H9 (cell line): ENCODE data around the gene MPP1. TPM values are rescaled to one million over a fixed set of nuclear protein-coding genes. Genes with fewer than 3 reads are reported as not detected.

ENCODE experiments used
- DNase-seq: peaks from one replicate; pipeline ENCODE4 v3.0.0-alpha.2; 2017
- H2AFZ ChIP-seq: one replicate; pipeline ENCODE4 v1.6.1; 2013; ENCODE audit warnings: mild to moderate bottlenecking, low read length, control low read depth, moderate library complexity
- H2AK5ac ChIP-seq: 2 replicates; pipeline ENCODE4 v1.6.1; 2013; ENCODE audit warnings: low read length, control low read depth, mixed read lengths; ENCODE audit not compliant: insufficient read length
- H2BK120ac ChIP-seq: one replicate; pipeline ENCODE4 v1.6.1; 2013; ENCODE audit warnings: low read depth, mild to moderate bottlenecking, low read length, control low read depth, inconsistent platforms; ENCODE audit not compliant: poor library complexity, severe bottlenecking
- H2BK12ac ChIP-seq: 2 replicates; pipeline ENCODE4 v1.6.1; 2013; ENCODE audit warnings: low read length, control low read depth, mixed read lengths, low read depth; ENCODE audit not compliant: insufficient read length
- H2BK15ac ChIP-seq: 2 replicates; pipeline ENCODE4 v1.6.1; 2013; ENCODE audit warnings: low read depth, low read length, control low read depth
- H2BK20ac ChIP-seq: one replicate; pipeline ENCODE4 v1.6.1; 2013; ENCODE audit warnings: low read depth, mild to moderate bottlenecking, low read length, control low read depth, inconsistent platforms; ENCODE audit not compliant: poor library complexity, severe bottlenecking
- H2BK5ac ChIP-seq: 2 replicates; pipeline ENCODE4 v1.6.1; 2013; ENCODE audit warnings: low read length, control low read depth, mixed read lengths; ENCODE audit not compliant: insufficient read length
- H3K14ac ChIP-seq: 2 replicates; pipeline ENCODE4 v1.6.1; 2013; ENCODE audit warnings: low read length, control low read depth; ENCODE audit not compliant: insufficient read depth
- H3K18ac ChIP-seq: 2 replicates; pipeline ENCODE4 v1.6.1; 2013; ENCODE audit warnings: low read depth, mild to moderate bottlenecking, mixed read lengths, low read length, control low read depth; ENCODE audit not compliant: insufficient read length
- H3K23ac ChIP-seq: 2 replicates; pipeline ENCODE4 v1.6.1; 2013; ENCODE audit warnings: low read length, control low read depth, mixed read lengths, low read depth; ENCODE audit not compliant: insufficient read length
- H3K23me2 ChIP-seq: 2 replicates; pipeline ENCODE4 v1.6.1; 2013; ENCODE audit warnings: low read depth, mild to moderate bottlenecking, mixed read lengths, low read length, control low read depth; ENCODE audit not compliant: insufficient read length, poor library complexity, severe bottlenecking
- H3K27ac ChIP-seq: 2 replicates; pipeline ENCODE4 v1.5.1; 2013; ENCODE audit warnings: low read length, control low read depth, mixed read lengths, low read depth; ENCODE audit not compliant: insufficient read length
- H3K27me3 ChIP-seq: 2 replicates; pipeline ENCODE4 v1.6.1; 2013; ENCODE audit warnings: low read length, control low read depth, inconsistent platforms; ENCODE audit not compliant: insufficient read depth
- H3K4ac ChIP-seq: 2 replicates; pipeline ENCODE4 v1.6.1; 2013; ENCODE audit warnings: low read depth, mild to moderate bottlenecking, control low read depth, inconsistent platforms, low read length, moderate library complexity
- H3K4me1 ChIP-seq: 2 replicates; pipeline ENCODE4 v1.6.1; 2013; ENCODE audit warnings: low read length, control low read depth, inconsistent platforms; ENCODE audit not compliant: insufficient read depth
- H3K4me2 ChIP-seq: 2 replicates; pipeline ENCODE4 v1.6.1; 2013; ENCODE audit warnings: low read length, control low read depth, mixed read lengths; ENCODE audit not compliant: insufficient read length, insufficient read depth
- H3K56ac ChIP-seq: 2 replicates; pipeline ENCODE4 v1.6.1; 2013; ENCODE audit warnings: low read depth, mild to moderate bottlenecking, mixed read lengths, low read length, control low read depth; ENCODE audit not compliant: insufficient read length
- H3K79me1 ChIP-seq: 2 replicates; pipeline ENCODE4 v1.6.1; 2013; ENCODE audit warnings: low read depth, mild to moderate bottlenecking, moderate library complexity, low read length, control low read depth, inconsistent platforms; ENCODE audit not compliant: insufficient read depth, poor library complexity, severe bottlenecking
- H3K79me2 ChIP-seq: 2 replicates; pipeline ENCODE4 v1.6.1; 2013; ENCODE audit warnings: low read length, control low read depth, inconsistent platforms; ENCODE audit not compliant: insufficient read depth
- H3K9ac ChIP-seq: 2 replicates; pipeline ENCODE4 v1.6.1; 2013; ENCODE audit warnings: low read length, control low read depth, mixed read lengths; ENCODE audit not compliant: insufficient read length; ENCODE audit errors: extremely low read depth
- H3K9me3 ChIP-seq: one replicate; pipeline ENCODE4 v1.6.1; 2013; ENCODE audit warnings: low read depth, low read length, inconsistent platforms; ENCODE audit not compliant: control insufficient read depth
- H3T11ph ChIP-seq: one replicate; pipeline ENCODE4 v1.6.1; 2013; ENCODE audit warnings: mild to moderate bottlenecking, low read length, control low read depth, inconsistent platforms
- H4K20me1 ChIP-seq: one replicate; pipeline ENCODE4 v1.6.1; 2013; ENCODE audit not compliant: control insufficient read depth, insufficient read length, insufficient read depth
- H4K5ac ChIP-seq: 2 replicates; pipeline ENCODE4 v1.6.1; 2013; ENCODE audit warnings: low read depth, mild to moderate bottlenecking, mixed read lengths, low read length, control low read depth; ENCODE audit not compliant: insufficient read length
- H4K8ac ChIP-seq: replicated peaks from 2 replicates; pipeline ENCODE4 v1.6.1; 2013; ENCODE audit warnings: low read length, control low read depth, mixed read lengths, low read depth; ENCODE audit not compliant: insufficient read length
- H4K91ac ChIP-seq: 2 replicates; pipeline ENCODE4 v1.6.1; 2013; ENCODE audit warnings: low read depth, mild to moderate bottlenecking, moderate library complexity, mixed read lengths, low read length, control low read depth; ENCODE audit not compliant: insufficient read length
- H3K27ac Mint-ChIP-seq, 3 experiments: 2 replicates in 2 of 3; 3 replicates in 1 of 3; pipeline ENCODE4 v1.8.0; 2020 to 2021; ENCODE audit warnings: mixed read lengths in 3 of 3, mild to moderate bottlenecking in 1 of 3, moderate library complexity in 1 of 3
- H3K27me3 Mint-ChIP-seq: 2 replicates; pipeline ENCODE4 v1.8.0; 2021; ENCODE audit warnings: low read depth, mild to moderate bottlenecking, moderate library complexity, mixed read lengths
- H3K36me3 Mint-ChIP-seq, 3 experiments: 2 replicates in 2 of 3; 3 replicates in 1 of 3; pipeline ENCODE4 v1.8.0; 2020 to 2021; ENCODE audit warnings: low read depth in 3 of 3, mixed read lengths in 3 of 3; ENCODE audit not compliant: insufficient read depth in 1 of 3
- H3K4me1 Mint-ChIP-seq, 2 experiments: 2 replicates each; pipeline ENCODE4 v1.8.0; 2020; ENCODE audit warnings: mixed read lengths in 2 of 2
- H3K4me3 Mint-ChIP-seq, 2 experiments: 2 replicates in 1 of 2; 3 replicates in 1 of 2; pipeline ENCODE4 v1.8.0; 2020 to 2021; ENCODE audit warnings: mild to moderate bottlenecking in 2 of 2, mixed read lengths in 2 of 2, moderate library complexity in 1 of 2
- H3K9me3 Mint-ChIP-seq, 2 experiments: 2 replicates in 1 of 2; 3 replicates in 1 of 2; pipeline ENCODE4 v1.8.0; 2020; ENCODE audit warnings: mild to moderate bottlenecking in 2 of 2, mixed read lengths in 2 of 2, moderate library complexity in 1 of 2
- WGBS: extraction: QIAGEN DNeasy Blood & Tissue Kit; methylation state at CpG from one replicate; pipeline ENCODE4 v1.1.7; 2013; ENCODE audit warnings: missing lambda C conversion rate, low lambda C conversion rate, mixed read lengths; ENCODE audit not compliant: insufficient read length; ENCODE audit errors: extremely low coverage; 5-methylcytosine and 5-hydroxymethylcytosine counted together
- total RNA-seq: library from RNA; stranded (reverse); gene quantifications from 2 replicates; pipeline ENCODE4 v1.2.1, GENCODE V29; 2021
- TF ChIP-seq, protein P1 (sequence below): fragments of 200-600 bp; sonication (generic); conservative IDR thresholded peaks from 3 replicates; pipeline ENCODE4 v1.8.0; 2021; ENCODE audit warnings: antibody characterized with exemption, mild to moderate bottlenecking

Gene MPP1
- total RNA-seq, 1 experiment from 2014 or later = 17.9 TPM

DNA sequence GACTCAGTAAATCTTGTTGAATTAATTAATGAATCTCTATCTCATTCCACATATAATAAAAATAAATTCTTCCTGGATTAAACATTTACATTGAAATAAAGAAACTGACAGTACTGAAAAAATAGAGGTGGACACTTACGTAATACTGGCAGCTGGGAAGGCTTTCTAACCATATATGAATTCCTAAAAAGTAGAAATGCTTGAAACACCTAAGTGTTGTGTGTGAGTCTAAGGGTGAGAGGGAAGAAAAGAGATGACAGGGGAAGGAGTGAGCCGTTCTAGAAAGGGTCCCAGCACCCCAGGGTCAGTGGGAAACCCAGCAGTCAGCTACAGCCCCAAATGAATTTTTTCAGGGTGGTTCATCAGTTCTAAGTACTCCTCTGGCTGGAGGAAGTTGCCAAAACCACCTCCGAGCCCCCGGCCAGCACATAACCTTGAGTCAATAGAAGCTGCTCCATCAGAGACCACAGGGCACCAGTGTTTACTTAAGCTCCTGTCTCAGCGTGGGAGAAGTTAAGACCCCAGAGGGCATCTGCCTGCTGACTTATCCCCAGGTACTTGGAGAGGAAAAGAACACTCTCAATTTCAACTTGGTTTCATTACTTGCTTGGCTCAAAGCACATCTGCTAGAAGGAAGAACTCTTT, 72.7 kb downstream of the MPP1 start:
- no peak overlapping the region for H3K27ac ChIP-seq
- WGBS = no CpG with 5 or more reads among the region's 5 CpGs

More for the DNA sequence above, 72.7 kb downstream of the MPP1 start:
- H2AK5ac ChIP-seq = no peak overlapping the region
- H2BK12ac ChIP-seq = no peak overlapping the region
- H4K91ac ChIP-seq = no peak overlapping the region
- no peak overlapping the region for H3K4me2 ChIP-seq
- TF ChIP-seq, protein P1, sequence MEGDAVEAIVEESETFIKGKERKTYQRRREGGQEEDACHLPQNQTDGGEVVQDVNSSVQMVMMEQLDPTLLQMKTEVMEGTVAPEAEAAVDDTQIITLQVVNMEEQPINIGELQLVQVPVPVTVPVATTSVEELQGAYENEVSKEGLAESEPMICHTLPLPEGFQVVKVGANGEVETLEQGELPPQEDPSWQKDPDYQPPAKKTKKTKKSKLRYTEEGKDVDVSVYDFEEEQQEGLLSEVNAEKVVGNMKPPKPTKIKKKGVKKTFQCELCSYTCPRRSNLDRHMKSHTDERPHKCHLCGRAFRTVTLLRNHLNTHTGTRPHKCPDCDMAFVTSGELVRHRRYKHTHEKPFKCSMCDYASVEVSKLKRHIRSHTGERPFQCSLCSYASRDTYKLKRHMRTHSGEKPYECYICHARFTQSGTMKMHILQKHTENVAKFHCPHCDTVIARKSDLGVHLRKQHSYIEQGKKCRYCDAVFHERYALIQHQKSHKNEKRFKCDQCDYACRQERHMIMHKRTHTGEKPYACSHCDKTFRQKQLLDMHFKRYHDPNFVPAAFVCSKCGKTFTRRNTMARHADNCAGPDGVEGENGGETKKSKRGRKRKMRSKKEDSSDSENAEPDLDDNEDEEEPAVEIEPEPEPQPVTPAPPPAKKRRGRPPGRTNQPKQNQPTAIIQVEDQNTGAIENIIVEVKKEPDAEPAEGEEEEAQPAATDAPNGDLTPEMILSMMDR = no peak
- no peak overlapping the region for H3K4ac ChIP-seq
- Mint-ChIP-seq H3K9me3 (peaks cover 77 to 84% of the 10 kb centered on the region in 2 experiments), H3K4me1 (peaks cover 5 to 9% of the 10 kb centered on the region in 2 experiments; a peak in 2 of 4 replicates), H3K27me3 (peaks cover under 1% of the 10 kb centered on the region), H3K4me3 (no peak overlapping the region), H3K36me3 (peaks cover 0 to 2% (median 0%) of the 10 kb centered on the region in 3 experiments; a peak in 2 of 7 replicates), H3K27ac (no peak overlapping the region)
- H3K9ac ChIP-seq = no peak overlapping the region
- no peak overlapping the region for H2BK5ac ChIP-seq
- no peak for DNase-seq
- H3K23ac ChIP-seq = no peak overlapping the region
- no peak overlapping the region for H3K56ac ChIP-seq
- no peak overlapping the region for H2AFZ ChIP-seq
- no peaks in the 10 kb centered on the region for H4K20me1 ChIP-seq
- peaks cover 67% of the 10 kb centered on the region for H3K9me3 ChIP-seq
- H4K8ac ChIP-seq = no peak overlapping the region
- no peak overlapping the region for H3T11ph ChIP-seq
- H3K23me2 ChIP-seq = no peaks in the 10 kb centered on the region
- H3K18ac ChIP-seq = no peak overlapping the region
- H4K5ac ChIP-seq = no peak overlapping the region
- no peak overlapping the region for H2BK20ac ChIP-seq
- H3K14ac ChIP-seq = no peak overlapping the region
- no peak overlapping the region for H2BK120ac ChIP-seq
- no peak overlapping the region for H2BK15ac ChIP-seq
- no peaks in the 10 kb centered on the region for H3K79me1 ChIP-seq
- no peaks in the 10 kb centered on the region for H3K27me3 ChIP-seq
- H3K4me1 ChIP-seq = peaks cover 2% of the 10 kb centered on the region; the same call in 1 of the 2 replicates
- H3K79me2 ChIP-seq = no peaks in the 10 kb centered on the region
